GM04503 (cell line): ENCODE data around the gene VDR.
"Not testable (repeated sequence)": the region's sequence is repeated elsewhere in the genome, so short reads cannot be mapped to it uniquely, and the experiment has no call there.

ENCODE experiments used
- DNase-seq: peaks from one replicate; pipeline ENCODE4 v3.0.0-alpha.2; 2012; ENCODE audit warnings: low read depth

The VDR gene

DNA sequence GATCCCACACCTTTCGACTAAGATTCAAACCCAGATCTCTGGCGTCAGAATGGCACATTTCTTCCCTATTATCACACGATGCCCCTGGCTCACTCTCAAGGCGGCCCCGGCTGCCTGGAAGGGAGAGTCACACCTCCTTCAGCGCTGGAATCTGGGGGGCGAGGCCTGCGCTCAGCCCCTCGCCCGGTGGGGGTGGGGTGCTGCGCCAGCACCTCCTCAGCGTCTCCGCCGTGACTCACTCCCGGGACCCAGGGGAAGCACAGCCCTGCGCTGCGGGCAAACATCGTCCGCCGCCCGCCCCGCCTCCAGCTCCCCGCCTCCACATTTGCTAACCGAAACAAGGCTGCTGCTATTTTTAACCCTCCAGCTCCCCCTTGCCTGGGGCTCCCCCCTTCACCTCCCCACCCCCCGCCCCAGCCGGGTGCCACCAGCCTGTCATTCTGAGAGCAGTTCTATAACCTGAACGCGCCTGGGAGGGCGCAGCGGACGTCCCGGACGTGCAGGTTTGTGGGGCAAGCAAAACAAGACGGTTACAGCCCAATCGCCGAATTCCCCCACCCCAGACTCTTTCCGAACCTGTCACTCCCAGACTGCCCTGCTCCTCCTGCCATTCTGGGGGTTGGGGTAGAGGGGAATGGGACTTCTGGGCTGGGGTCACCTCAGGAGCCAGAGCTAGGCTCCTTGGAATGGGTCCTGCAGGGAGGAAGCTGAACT is 91.8 kb downstream of the VDR start:
- DNase-seq: no peak

DNA sequence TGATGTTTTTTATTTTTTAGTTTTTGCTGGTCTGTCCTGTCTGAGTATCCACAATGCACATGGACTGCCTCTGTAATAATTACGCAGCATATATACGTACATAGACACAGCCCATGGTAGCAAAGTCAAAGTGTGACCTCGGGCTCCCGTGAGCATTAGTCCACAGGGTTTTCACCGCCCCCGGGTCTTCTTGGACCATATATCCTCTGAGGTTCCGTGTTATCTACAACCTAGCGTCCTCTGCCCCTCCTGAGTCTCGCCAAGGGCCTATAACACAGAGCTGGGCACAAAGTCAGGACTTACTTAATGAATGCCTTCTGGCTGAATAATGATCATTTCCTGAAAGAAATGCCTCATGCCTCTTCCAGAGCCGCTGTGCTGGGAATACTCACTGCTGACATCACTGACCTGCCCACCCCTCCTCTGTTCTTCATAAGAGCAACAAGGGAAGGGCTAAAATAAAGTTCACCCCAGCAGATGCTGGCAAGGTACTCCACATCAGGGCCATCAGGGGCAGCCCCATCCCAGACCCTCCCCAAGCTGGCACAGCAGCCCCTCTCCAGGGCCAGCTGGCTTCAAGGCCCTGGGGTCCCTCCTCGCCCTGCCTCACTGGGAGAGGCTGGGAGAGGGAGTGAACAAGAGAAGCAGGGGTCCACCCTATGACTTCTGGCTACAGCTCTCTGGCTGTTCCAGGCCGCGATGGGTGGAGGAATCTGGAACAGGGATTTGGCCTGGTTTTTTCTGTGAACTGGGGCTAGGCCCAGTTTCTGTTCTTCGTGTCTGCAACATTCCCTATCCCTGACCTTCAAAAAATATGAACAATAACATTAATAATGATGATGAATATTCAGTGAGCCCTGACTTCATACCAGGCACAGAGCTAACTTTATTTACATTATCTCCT is 93.0 kb downstream of the VDR start:
- DNase-seq: no peak

DNA sequence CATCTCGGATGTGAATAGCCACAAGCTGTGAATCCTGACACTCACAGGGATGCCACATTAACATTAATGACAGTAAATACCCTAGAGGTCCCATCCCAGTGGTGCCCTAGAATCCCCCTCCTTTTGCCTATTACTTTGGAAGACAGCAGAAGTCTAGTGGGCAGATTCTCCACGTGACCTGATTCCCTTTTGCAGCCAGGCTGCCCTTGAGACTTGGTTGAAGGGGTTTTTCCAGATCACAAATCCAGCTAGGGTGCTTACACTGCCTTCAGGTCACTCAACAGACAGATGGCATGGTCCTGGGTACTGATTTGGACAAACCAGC is 93.8 kb downstream of the VDR start:
- DNase-seq: no peak

DNA sequence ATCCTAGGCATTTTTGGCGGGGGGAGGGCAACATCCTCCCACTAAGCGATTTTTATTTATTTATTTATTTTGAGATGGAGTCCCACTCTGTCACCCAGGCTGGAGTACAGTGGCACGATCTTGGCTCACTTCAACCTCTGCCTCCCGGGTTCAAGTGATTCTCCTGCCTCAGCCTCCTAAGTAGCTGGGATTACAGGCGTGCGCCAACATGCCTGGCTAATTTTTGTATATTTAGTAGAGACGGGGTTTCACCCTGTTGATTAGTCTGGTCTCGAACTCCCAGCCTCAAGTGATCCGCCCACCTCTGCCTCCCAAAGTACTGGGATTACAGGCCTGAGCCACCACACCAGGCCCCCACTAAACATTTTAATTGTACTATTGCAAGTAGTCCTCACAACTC is 95.3 kb downstream of the VDR start:
- DNase-seq: not testable (repeated sequence)

DNA sequence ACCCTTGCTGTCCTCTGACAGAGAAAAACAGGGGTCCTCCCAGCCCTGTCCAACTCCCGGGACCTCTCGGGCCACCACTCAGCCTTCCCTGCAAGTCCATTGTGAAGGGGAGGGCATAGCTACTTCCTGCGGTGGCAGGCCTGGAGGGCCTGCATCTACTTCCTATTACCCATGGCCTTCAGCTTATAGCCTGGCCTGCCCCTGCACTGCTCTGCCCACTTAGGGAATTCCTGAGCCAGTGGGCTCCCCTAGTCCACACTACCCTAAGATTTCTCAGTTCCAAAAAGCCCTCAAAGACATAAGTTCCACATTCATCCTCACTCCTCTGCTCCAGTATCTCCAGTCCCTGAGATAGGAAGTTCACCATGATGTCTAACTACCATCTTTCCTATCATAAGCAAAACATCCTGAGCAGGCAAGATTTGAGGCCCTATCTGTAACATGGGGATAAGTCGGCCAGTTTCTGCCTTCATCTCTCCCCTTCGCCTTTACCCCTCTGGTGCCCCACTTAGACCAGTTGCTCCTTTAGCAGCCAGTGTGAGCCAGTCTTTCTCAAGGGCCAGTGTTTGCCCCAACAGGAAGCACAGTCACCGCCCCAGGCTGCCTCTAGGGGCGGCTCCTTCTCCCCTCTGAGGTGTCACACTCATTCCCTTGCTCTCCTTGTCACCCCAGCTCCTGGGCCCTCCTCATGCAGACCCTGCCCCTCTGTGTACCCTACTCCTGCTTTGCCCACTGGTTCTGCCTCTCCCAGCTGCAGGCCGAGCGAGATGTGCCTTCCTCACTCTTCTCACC is 96.0 kb downstream of the VDR start:
- DNase-seq: no peak

DNA sequence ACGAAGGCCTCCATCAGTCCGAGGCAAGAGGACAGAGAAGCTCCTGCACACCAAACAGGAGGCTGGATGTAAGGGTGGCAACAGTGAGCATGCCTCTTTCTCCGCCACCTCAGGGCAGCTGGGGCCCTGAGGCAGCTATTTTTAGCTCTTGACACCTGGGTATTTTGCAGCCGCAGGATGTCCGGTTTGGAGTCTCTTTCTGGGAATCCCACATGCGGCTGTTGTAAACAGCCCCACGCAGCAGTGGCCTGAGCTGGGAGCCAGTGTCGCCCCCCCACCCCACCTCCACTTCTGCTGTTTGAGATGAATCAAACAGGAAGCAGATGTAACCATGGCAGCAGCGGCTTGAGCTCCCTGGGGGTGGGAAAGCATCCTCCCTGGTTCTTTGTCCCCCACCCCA is 96.7 kb downstream of the VDR start:
- DNase-seq: no peak

DNA sequence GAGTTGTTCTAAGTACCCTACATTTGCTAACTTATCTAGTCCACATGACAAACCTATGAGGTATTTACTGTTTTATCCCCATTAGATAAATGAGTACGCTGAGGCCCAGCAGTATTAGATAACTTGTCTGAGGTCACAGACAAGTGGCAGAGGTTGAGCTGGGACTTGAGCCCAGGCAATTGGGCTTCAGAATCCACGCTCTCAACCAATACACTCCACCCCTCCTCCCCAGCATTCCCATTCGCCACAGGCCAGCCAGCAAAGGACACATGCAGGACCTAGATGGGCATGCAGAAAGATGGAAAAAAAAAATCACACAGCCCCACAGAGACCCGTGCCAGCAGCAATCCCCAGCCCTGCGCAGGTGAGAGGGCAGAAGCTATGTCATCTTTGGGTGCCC is 97.5 kb downstream of the VDR start:
- no peak for DNase-seq

DNA sequence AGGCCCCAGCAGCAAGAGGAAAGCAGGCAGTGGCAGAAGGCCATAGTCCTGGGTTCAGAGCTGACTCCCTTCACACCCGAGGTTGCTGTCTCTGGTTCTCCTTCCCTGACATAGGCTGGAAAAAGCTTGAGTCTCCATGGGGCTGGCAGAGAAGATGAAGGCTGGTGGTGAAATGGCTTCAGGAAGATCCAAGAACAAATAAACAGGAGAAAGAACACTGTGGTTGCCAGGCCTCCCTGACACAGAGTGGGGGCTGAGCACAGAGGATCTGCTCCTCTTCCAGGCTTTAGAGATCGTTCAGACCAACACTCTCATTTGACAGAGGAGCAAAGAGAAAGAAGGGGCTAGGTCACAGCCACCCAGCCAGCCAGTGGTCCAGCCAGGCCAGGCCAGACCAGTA is 99.4 kb downstream of the VDR start:
- no peak for DNase-seq

DNA sequence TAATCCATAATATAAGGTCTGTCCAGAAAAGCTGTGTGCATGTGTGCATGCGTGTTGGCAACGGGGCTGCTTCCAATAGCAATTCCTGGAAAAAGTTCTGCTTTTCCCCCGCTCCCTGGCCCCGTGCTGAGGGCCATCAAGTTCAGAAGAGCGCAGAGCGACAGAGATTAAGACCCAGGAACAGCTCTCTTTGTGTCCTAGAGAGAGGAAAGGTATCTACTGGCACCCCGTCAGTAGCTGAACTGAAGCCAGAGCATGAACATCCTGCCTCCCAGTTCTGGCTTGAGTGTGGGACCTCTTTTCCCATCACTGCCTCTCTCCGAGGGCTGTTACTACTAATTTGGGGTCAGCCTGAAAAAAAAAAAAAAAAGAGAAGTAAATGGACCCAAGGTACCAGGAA is 100.6 kb downstream of the VDR start:
- DNase-seq: no peak

DNA sequence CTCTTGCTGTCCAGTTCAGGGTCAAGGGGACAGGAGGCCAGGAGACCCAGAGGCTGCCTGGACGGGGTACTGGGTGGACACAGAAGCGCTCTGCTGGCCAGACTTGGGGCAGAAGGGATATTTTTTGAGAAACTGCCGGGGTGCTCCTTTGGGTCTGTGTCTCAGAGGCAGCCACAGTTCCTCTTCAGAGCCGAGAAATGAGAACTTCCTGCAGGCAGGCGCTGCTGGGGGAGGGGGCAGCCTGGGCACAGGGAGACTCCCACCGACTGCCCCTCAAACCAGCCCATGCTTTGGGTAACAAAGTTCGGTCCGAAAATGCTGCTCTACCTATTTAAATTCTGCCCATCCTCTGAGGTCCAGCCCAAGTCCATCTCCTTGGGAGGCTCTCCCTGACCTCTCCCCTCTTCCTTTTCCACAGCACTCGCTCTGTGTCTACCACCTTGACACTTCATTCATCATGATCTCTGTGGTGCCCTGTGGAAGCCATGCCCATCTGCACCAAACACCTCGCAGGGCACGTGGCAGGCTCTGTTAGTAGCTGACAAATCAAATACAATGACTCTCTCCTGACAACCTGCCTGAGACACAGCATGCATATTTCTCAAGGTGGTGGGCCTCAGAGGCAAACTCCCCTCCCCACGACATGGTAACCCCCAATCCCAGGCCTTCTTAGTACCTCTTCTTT is 101.5 kb downstream of the VDR start:
- DNase-seq: no peak

DNA sequence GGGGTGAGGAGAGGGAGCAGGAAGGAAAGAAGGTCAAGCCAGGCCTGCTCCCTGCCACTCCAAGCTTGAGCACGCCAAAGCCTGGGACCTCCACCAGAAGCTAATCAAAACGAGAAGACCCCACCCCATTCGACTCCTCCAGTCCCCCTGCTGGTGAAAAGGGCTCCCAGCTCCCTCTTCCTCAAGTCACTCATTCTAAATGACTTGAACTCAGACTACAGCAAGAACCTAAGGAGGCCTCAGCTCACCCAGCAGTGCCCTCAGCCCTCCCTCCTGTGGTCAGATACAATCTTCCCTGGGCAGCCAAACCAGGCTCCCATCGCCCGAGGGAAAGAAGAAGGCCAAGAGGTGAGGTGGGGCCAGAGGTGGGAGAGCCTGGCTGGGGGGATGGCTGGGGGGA is 102.5 kb downstream of the VDR start:
- DNase-seq: no peak

DNA sequence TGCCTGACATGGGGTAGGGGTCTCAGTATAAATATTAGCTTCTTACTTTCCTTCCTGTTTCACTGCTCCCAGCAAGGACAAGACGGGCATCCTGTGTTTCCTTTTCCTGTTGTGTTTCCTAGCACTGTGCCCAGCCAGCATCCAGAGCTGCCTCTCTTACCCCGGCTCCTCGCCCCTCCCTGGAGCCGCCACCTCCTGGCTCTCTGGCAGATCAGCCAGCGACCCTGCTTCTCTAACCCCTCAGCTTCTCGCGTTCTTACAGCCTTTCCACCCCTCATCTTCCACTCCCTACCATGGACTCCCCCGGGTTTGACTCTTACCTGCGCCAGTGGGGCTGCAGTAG is 102.9 kb downstream of the VDR start:
- no peak for DNase-seq

DNA sequence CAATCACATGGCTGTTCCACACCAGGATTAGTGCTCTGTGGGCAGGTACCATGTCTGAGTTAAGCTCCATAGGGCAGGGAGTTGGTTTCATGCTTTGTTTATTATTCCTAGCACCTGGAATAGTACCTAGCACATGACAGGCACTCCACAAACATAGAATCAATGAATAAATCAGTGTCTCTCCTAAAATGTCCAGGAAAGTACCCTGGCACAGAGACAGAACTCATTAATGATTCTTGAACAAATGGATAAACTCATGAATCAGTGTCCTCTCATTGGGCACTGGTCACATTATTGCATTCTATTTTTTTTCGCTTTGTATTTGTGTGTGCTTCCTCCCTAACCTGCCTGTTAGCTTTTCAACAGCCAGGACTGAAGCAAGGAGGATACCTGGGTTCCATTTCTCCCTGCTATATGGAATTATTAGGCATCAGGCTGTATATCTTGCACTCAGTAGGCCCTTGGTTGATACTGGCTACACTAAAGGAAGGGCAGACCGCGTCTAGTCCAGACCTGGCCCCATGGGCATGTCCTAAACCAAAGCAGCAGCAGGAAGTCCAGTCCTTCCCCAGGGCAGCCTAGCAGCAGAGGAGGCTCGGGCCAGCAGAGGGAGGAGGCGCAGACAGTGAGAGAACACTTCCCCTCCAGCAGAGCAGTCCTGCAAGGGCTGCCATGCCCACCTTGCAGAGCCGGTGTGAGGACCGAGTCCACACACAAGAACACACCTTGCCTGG is 103.5 kb downstream of the VDR start:
- no peak for DNase-seq

DNA sequence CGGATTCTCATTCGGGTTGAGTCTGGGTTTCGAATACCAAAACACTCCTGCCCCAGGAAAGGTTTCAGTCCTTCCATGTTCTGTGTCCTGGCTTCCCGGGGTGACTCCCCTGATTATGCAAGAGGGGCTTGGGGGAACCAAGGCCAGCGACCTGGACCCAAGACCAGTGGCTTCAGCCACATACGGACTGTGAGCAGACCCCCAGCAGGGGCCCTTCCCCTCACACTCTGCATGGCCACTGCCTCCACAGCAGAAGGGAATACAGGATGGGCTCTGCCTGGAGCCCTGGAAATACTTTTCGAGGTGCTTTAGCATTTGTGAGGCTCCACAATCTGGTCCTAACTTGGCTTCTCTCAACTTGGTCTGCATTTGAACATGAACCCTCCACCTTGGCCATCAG is 104.2 kb downstream of the VDR start:
- DNase-seq: no peak

DNA sequence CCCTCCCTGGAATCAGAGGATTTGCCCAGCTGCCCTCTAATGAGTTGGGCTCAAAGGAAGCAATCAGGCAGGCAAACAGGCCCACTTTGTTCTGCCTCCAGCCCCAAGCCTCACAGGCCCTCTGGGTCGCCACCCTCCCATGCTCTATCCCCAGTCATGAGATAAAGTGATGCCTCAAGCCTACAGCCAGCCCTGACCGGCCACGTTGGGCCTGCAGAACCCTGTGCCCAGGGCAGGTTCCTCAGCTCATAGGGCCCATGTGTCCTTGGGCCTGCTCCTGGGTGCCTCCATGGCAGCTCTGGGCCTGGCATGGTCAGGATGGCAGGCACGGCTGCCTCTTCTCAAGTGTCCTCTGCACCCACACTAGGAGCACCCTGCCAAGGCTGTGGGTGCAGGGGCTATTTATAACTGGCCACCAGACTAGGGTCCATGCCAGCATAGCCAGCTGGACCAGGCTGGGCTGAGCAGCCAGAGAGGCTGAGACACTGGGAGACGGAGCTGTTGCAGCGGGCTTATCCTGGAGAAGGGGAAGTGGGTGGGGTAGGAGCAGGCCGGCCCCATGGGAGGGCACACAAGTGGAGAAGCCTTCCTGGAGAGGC is 105.3 kb downstream of the VDR start:
- DNase-seq: no peak

DNA sequence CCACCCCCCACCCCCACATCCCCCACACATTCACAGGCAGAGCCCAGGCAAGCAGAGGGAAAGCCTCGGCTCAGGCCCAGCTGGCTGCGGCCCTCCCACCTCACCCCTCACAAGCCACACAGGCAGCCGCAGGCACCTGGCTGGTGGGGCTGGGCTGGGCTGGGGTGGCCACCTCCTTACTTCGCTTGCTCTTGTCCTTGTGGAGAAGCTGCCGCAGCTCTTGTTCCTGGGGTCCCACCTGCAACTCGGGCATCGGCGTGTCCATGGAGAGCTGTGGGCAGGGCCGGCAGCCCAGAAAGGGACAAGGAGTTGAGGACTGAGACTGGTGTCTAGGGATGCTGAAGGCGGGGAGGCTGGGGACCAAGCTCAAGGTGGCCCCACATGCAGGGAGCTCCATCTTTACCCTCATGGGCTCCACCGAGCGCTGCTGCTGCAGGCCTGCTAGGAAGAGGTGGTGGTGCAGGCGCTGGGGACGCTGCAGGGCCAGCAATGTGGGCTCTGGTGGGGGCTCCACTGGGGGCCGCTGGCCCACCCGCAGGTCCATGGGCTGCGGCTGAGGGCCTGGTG is 106.3 kb downstream of the VDR start:
- no peak for DNase-seq

DNA sequence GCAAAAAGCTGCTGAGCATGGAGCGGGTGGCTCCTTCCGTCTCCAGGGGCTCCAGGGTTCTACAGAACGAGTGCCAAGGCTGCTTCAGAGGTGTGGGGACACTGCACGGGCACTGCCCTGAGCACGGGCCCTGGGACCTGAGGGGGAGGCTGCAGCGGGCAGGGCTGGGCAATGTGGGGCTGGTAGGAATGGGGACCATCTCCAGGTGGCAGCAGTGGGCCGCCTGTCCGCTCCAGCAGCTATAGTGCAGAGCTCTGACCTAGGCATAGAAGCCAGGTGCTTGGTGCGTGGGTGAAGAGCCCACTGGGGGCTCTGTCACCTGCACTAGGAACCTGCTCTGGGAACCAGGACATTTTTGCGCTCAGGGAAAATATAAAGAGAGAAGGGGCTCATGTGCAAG is 107.4 kb downstream of the VDR start:
- DNase-seq: no peak

DNA sequence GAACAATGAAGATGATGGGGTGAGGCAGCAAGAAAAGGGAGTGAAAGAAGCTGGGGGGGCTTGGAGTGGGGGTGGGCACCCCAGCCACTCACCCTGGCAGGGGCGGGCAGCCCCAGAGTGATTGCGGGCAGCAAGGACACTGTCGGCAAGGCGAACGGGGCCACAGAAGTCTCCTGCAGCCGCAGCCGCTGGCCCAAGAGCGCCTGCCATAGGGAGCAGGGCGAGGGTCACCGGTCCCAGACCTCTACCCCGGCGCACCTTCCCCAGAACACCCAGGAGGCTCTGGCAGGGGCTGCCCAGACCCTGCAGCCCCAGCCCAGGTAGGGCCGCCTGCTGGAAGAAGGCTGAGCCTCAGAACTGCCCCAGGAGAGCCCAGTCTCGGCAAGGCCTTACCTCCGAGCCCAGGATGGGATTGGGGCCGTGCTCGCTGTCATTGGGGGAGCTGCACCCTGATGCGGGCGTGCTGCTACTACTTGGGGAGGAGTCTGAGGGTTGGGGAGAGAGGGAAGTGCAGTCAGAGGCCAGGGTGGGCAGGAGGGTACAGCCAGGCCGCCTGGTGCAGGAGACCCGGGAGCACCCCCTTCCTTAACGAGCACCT is 108.9 kb downstream of the VDR start:
- DNase-seq: no peak

DNA sequence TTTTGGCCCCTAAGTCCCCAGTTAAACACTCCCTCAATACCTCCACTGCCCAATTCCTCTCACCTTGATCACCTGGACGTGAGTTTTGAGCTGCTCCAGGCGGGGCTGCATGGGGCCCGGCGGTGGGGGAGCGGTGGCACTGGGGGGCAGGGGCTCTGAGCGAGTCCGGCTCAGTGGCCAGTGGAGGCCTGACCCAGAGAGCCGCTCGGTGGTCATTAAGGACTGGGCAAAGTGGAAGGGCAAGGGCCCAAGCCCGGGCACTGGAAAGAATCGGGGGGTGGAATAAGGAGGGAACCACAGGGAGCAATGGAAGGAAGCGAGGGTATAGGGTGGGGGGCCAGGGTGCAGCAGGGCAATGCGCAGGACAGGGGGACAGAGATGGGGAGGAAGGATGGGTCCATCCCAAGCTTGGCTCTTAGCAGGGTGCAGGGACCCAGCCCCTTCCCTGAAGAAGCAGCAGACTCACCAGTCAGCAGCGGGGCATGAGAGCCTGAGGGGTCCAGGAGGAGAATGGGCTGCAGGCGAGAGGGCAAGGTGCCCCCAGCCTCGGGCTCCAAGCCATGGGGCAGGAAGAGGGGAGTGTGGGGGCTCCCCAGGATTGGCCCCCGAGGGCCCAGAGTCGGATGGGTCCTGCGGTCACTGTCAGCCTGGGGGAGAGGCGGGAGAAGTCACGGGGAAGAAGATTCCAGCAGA is 109.5 kb downstream of the VDR start:
- DNase-seq: no peak

DNA sequence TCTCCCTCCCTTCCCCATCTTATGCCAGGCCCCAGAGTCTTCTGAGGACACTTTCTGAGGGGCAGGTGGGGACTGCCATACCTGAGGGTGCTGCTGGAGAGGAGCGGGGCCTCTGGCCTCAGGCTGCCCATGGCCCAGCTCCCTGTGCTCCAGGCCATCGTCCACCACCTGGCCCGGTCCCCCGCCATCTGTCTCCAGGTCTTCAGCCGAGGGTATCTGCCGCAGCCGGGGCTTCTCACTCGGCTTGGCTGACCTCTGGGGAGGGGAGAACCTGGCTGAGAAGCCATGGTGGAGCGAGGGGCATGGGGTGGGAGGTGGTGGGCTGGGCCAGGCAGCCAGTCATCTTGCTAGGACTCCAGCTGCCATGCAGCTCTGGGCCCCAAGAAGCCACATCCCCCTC is 110.1 kb downstream of the VDR start:
- no peak for DNase-seq
